ENCODE measurements around the gene DOCK10. TPM values are rescaled to one million over a fixed set of nuclear protein-coding genes. Genes with fewer than 3 reads are reported as not detected.

Gene DOCK10
- total RNA-seq, 1 experiment from 2014 or later = 0.15 TPM

- H3K4me2 ChIP-seq (ENCODE audit: low read depth, low read length, poor library complexity, severe bottlenecking) = no peak overlapping the region
- H2AFZ ChIP-seq (ENCODE audit: low read length) = no peak overlapping the region
- no peaks in the 10 kb centered on the region for H3K9me3 ChIP-seq (ENCODE audit: low read length)
- DNase-seq = no peak
- H3K36me3 ChIP-seq (ENCODE audit: insufficient read depth, low read length) = no peaks in the 10 kb centered on the region
- H3K4me3 ChIP-seq (ENCODE audit: low read length) = no peak overlapping the region
- no peak overlapping the region for H3K9ac ChIP-seq (ENCODE audit: low read length)
- H3K27me3 ChIP-seq (ENCODE audit: low read length) = no peaks in the 10 kb centered on the region
- H3K79me2 ChIP-seq (ENCODE audit: low read length) = no peaks in the 10 kb centered on the region
- no peak overlapping the region for H3K27ac ChIP-seq (ENCODE audit: low read length)
- no peaks in the 10 kb centered on the region for H4K20me1 ChIP-seq (ENCODE audit: insufficient read depth, low read depth, low read length)
- H3K9me2 ChIP-seq (replicated peaks; ENCODE audit: insufficient read depth, low read length) = no peaks in the 10 kb centered on the region
- no peaks in the 10 kb centered on the region for H3K4me1 ChIP-seq (ENCODE audit: low read length)
Measured at GRCh38 chr2:224871813-224872212, 170.5 kb downstream of the DOCK10 start.

GRCh38 chr2:224870341-224870740 is 171.9 kb downstream of the DOCK10 start:
- H3K4me2 ChIP-seq (ENCODE audit: low read depth, low read length, poor library complexity, severe bottlenecking) = no peak overlapping the region
- H3K9ac ChIP-seq (ENCODE audit: low read length) = no peak overlapping the region
- no peaks in the 10 kb centered on the region for H3K79me2 ChIP-seq (ENCODE audit: low read length)
- no peaks in the 10 kb centered on the region for H3K9me2 ChIP-seq (replicated peaks; ENCODE audit: insufficient read depth, low read length)
- H3K9me3 ChIP-seq (ENCODE audit: low read length) = no peaks in the 10 kb centered on the region
- H3K27ac ChIP-seq (ENCODE audit: low read length) = no peak overlapping the region
- no peaks in the 10 kb centered on the region for H3K36me3 ChIP-seq (ENCODE audit: insufficient read depth, low read length)
- H3K4me3 ChIP-seq (ENCODE audit: low read length) = no peak overlapping the region
- H2AFZ ChIP-seq (ENCODE audit: low read length) = no peak overlapping the region
- H3K4me1 ChIP-seq (ENCODE audit: low read length) = no peaks in the 10 kb centered on the region
- no peaks in the 10 kb centered on the region for H3K27me3 ChIP-seq (ENCODE audit: low read length)
- DNase-seq = no peak
- no peaks in the 10 kb centered on the region for H4K20me1 ChIP-seq (ENCODE audit: insufficient read depth, low read depth, low read length)

GRCh38 chr2:224869601-224870233 is 172.6 kb downstream of the DOCK10 start:
- Histone ChIP-seq H3K4me3 (ENCODE audit: low read length) (no peak overlapping the region), H2AFZ (ENCODE audit: low read length) (no peak overlapping the region), H3K9me2 (replicated peaks; ENCODE audit: insufficient read depth, low read length) (no peaks in the 10 kb centered on the region), H3K4me2 (ENCODE audit: low read depth, low read length, poor library complexity, severe bottlenecking) (no peak overlapping the region), H4K20me1 (ENCODE audit: insufficient read depth, low read depth, low read length) (no peaks in the 10 kb centered on the region), H3K79me2 (ENCODE audit: low read length) (no peaks in the 10 kb centered on the region), H3K9ac (ENCODE audit: low read length) (no peak overlapping the region), H3K36me3 (ENCODE audit: insufficient read depth, low read length) (no peaks in the 10 kb centered on the region), H3K9me3 (ENCODE audit: low read length) (no peaks in the 10 kb centered on the region), H3K27me3 (ENCODE audit: low read length) (no peaks in the 10 kb centered on the region), H3K4me1 (ENCODE audit: low read length) (no peaks in the 10 kb centered on the region), H3K27ac (ENCODE audit: low read length) (no peak overlapping the region)
- no peak for DNase-seq

- Histone ChIP-seq H3K4me2 (ENCODE audit: low read depth, low read length, poor library complexity, severe bottlenecking) (no peak overlapping the region), H3K4me3 (ENCODE audit: low read length) (no peak overlapping the region), H3K27me3 (ENCODE audit: low read length) (no peaks in the 10 kb centered on the region), H4K20me1 (ENCODE audit: insufficient read depth, low read depth, low read length) (no peaks in the 10 kb centered on the region), H3K36me3 (ENCODE audit: insufficient read depth, low read length) (no peaks in the 10 kb centered on the region), H3K79me2 (ENCODE audit: low read length) (no peaks in the 10 kb centered on the region), H2AFZ (ENCODE audit: low read length) (no peak overlapping the region), H3K9me3 (ENCODE audit: low read length) (no peaks in the 10 kb centered on the region), H3K9me2 (replicated peaks; ENCODE audit: insufficient read depth, low read length) (no peaks in the 10 kb centered on the region), H3K4me1 (ENCODE audit: low read length) (no peaks in the 10 kb centered on the region), H3K9ac (ENCODE audit: low read length) (no peak overlapping the region), H3K27ac (ENCODE audit: low read length) (no peak overlapping the region)
- DNase-seq = no peak
Measured at GRCh38 chr2:224865016-224865415, 177.3 kb downstream of the DOCK10 start.

GRCh38 chr2:224861266-224861665 is 181.0 kb downstream of the DOCK10 start:
- no peaks in the 10 kb centered on the region for H3K4me1 ChIP-seq (ENCODE audit: low read length)
- no peak overlapping the region for H3K4me3 ChIP-seq (ENCODE audit: low read length)
- no peak overlapping the region for H2AFZ ChIP-seq (ENCODE audit: low read length)
- H3K9ac ChIP-seq (ENCODE audit: low read length) = no peak overlapping the region
- no peak overlapping the region for H3K27ac ChIP-seq (ENCODE audit: low read length)
- no peaks in the 10 kb centered on the region for H3K79me2 ChIP-seq (ENCODE audit: low read length)
- H3K36me3 ChIP-seq (ENCODE audit: insufficient read depth, low read length) = no peaks in the 10 kb centered on the region
- H3K9me2 ChIP-seq (replicated peaks; ENCODE audit: insufficient read depth, low read length) = no peaks in the 10 kb centered on the region
- H4K20me1 ChIP-seq (ENCODE audit: insufficient read depth, low read depth, low read length) = no peaks in the 10 kb centered on the region
- no peak for DNase-seq
- no peaks in the 10 kb centered on the region for H3K27me3 ChIP-seq (ENCODE audit: low read length)
- no peaks in the 10 kb centered on the region for H3K9me3 ChIP-seq (ENCODE audit: low read length)
- H3K4me2 ChIP-seq (ENCODE audit: low read depth, low read length, poor library complexity, severe bottlenecking) = no peak overlapping the region

- H2AFZ ChIP-seq (ENCODE audit: low read length) = no peak overlapping the region
- H4K20me1 ChIP-seq (ENCODE audit: insufficient read depth, low read depth, low read length) = no peaks in the 10 kb centered on the region
- H3K9ac ChIP-seq (ENCODE audit: low read length) = no peak overlapping the region
- no peak overlapping the region for H3K4me2 ChIP-seq (ENCODE audit: low read depth, low read length, poor library complexity, severe bottlenecking)
- no peak for DNase-seq
- H3K27me3 ChIP-seq (ENCODE audit: low read length) = no peaks in the 10 kb centered on the region
- no peak overlapping the region for H3K27ac ChIP-seq (ENCODE audit: low read length)
- H3K36me3 ChIP-seq (ENCODE audit: insufficient read depth, low read length) = no peaks in the 10 kb centered on the region
- no peaks in the 10 kb centered on the region for H3K79me2 ChIP-seq (ENCODE audit: low read length)
- H3K9me3 ChIP-seq (ENCODE audit: low read length) = no peaks in the 10 kb centered on the region
- H3K4me1 ChIP-seq (ENCODE audit: low read length) = no peaks in the 10 kb centered on the region
- no peaks in the 10 kb centered on the region for H3K9me2 ChIP-seq (replicated peaks; ENCODE audit: insufficient read depth, low read length)
- H3K4me3 ChIP-seq (ENCODE audit: low read length) = no peak overlapping the region
Measured at GRCh38 chr2:224860786-224861185, 181.5 kb downstream of the DOCK10 start.

GRCh38 chr2:224851811-224852210 is 190.5 kb downstream of the DOCK10 start:
- H3K4me1 ChIP-seq (ENCODE audit: low read length) = no peaks in the 10 kb centered on the region
- no peaks in the 10 kb centered on the region for H3K79me2 ChIP-seq (ENCODE audit: low read length)
- H3K27ac ChIP-seq (ENCODE audit: low read length) = no peak overlapping the region
- H3K4me2 ChIP-seq (ENCODE audit: low read depth, low read length, poor library complexity, severe bottlenecking) = no peak overlapping the region
- H2AFZ ChIP-seq (ENCODE audit: low read length) = no peak overlapping the region
- H3K9me3 ChIP-seq (ENCODE audit: low read length) = no peaks in the 10 kb centered on the region
- no peaks in the 10 kb centered on the region for H3K9me2 ChIP-seq (replicated peaks; ENCODE audit: insufficient read depth, low read length)
- no peak overlapping the region for H3K9ac ChIP-seq (ENCODE audit: low read length)
- H4K20me1 ChIP-seq (ENCODE audit: insufficient read depth, low read depth, low read length) = no peaks in the 10 kb centered on the region
- H3K36me3 ChIP-seq (ENCODE audit: insufficient read depth, low read length) = no peaks in the 10 kb centered on the region
- no peaks in the 10 kb centered on the region for H3K27me3 ChIP-seq (ENCODE audit: low read length)
- DNase-seq = no peak
- H3K4me3 ChIP-seq (ENCODE audit: low read length) = no peak overlapping the region

- Histone ChIP-seq H3K9me3 (ENCODE audit: low read length) (no peaks in the 10 kb centered on the region), H3K27ac (ENCODE audit: low read length) (no peak overlapping the region), H3K9me2 (replicated peaks; ENCODE audit: insufficient read depth, low read length) (no peaks in the 10 kb centered on the region), H3K9ac (ENCODE audit: low read length) (no peak overlapping the region), H3K27me3 (ENCODE audit: low read length) (no peaks in the 10 kb centered on the region), H3K36me3 (ENCODE audit: insufficient read depth, low read length) (no peaks in the 10 kb centered on the region), H2AFZ (ENCODE audit: low read length) (no peak overlapping the region), H3K4me2 (ENCODE audit: low read depth, low read length, poor library complexity, severe bottlenecking) (no peak overlapping the region), H4K20me1 (ENCODE audit: insufficient read depth, low read depth, low read length) (no peaks in the 10 kb centered on the region), H3K4me1 (ENCODE audit: low read length) (no peaks in the 10 kb centered on the region), H3K4me3 (ENCODE audit: low read length) (no peak overlapping the region), H3K79me2 (ENCODE audit: low read length) (no peaks in the 10 kb centered on the region)
- DNase-seq = no peak
Measured at GRCh38 chr2:224850081-224850480, 192.2 kb downstream of the DOCK10 start.

- H3K4me3 ChIP-seq (ENCODE audit: low read length) = no peak overlapping the region
- no peaks in the 10 kb centered on the region for H3K9me2 ChIP-seq (replicated peaks; ENCODE audit: insufficient read depth, low read length)
- no peaks in the 10 kb centered on the region for H3K4me1 ChIP-seq (ENCODE audit: low read length)
- no peaks in the 10 kb centered on the region for H4K20me1 ChIP-seq (ENCODE audit: insufficient read depth, low read depth, low read length)
- H3K4me2 ChIP-seq (ENCODE audit: low read depth, low read length, poor library complexity, severe bottlenecking) = no peak overlapping the region
- no peaks in the 10 kb centered on the region for H3K36me3 ChIP-seq (ENCODE audit: insufficient read depth, low read length)
- no peaks in the 10 kb centered on the region for H3K79me2 ChIP-seq (ENCODE audit: low read length)
- H3K9me3 ChIP-seq (ENCODE audit: low read length) = no peaks in the 10 kb centered on the region
- peak; percentile 59 for DNase-seq
- H3K27ac ChIP-seq (ENCODE audit: low read length) = no peak overlapping the region
- no peak overlapping the region for H2AFZ ChIP-seq (ENCODE audit: low read length)
- H3K27me3 ChIP-seq (ENCODE audit: low read length) = no peaks in the 10 kb centered on the region
- no peak overlapping the region for H3K9ac ChIP-seq (ENCODE audit: low read length)
Measured at GRCh38 chr2:224849264-224849663, 193.0 kb downstream of the DOCK10 start.

Data from Karpas-422 (cell line).